ENCODE data around the gene INPP5A. TPM values are rescaled to one million over a fixed set of nuclear protein-coding genes. Genes with fewer than 3 reads are reported as not detected.

The INPP5A gene
- total and polyA plus RNA-seq, 9 of the 15 experiments (the other 6 are each of a cell fraction or from before 2014, with no cell fraction given) = 0.66 to 11.6 (median 7.7) TPM

GRCh38 chr10:132576671-132577349 lies 39.2 kb downstream of the INPP5A start:
- in situ Hi-C loops (cut with MboI) (loop anchor here (5.0 kb wide), 1 partner anchor 105 kb away; no protein-coding TSS in a partner anchor), intact Hi-C loops (cut with micrococcal nuclease) (loop anchor here (2.0 to 5.0 kb wide), 2 partner anchors 60 to 116 kb away; no protein-coding TSS in a partner anchor)
- H3K27me3 ChIP-seq (ENCODE audit: control insufficient read depth in 2 of 2, insufficient read depth in 2 of 2, low read length in 2 of 2) = no peaks in the 10 kb centered on the region
- WGBS (ENCODE audit: insufficient coverage, low coverage, missing lambda C conversion rate) = 41% methylated on average over 12 of the region's 19 CpGs
- POLR2A ChIA-PET = no interaction called here
- no peaks in the 10 kb centered on the region; the same call in 2 of the 3 replicates for H3K79me2 ChIP-seq (ENCODE audit: control insufficient read depth, insufficient read depth, low read length)
- peaks cover under 1% of the 10 kb centered on the region for H3K9me1 ChIP-seq (ENCODE audit: control insufficient read depth, insufficient read depth, low read length)
- CTCF ChIA-PET (ENCODE audit: low intra/inter-chr PET ratio) = interaction anchor here (1.2 kb wide), 1 partner anchor 117 kb away, joined by 3 read pairs; no protein-coding TSS in a partner anchor
- no peaks in the 10 kb centered on the region for H3K9me3 ChIP-seq (replicated peaks; ENCODE audit: control insufficient read depth, insufficient read depth, low read depth, low read length)
- no peak overlapping the region for H3K4me2 ChIP-seq (ENCODE audit: insufficient read depth, low read length)
- no peak overlapping the region for H3K27ac ChIP-seq (ENCODE audit: extremely low read depth, low read depth, low read length)
- BruUV-seq (replicated peaks) = no TSS peak
- FAIRE-seq (no peak), ATAC-seq (no peak), DNase-seq (ENCODE audit: extremely low read depth in 1 of 4, low spot score in 3 of 4) (no peak)
- H3K9ac ChIP-seq (ENCODE audit: insufficient read depth in 1 of 2, low read depth in 2 of 2, low read length in 2 of 2) = no peak overlapping the region
- H3K4me3 ChIP-seq = no peak overlapping the region
- no peaks in the 10 kb centered on the region for H3K36me3 ChIP-seq (ENCODE audit: control insufficient read depth, insufficient read depth, low read length)
- H2AFZ ChIP-seq (ENCODE audit: low read depth, low read length) = no peak overlapping the region
- H3K4me1 ChIP-seq (replicated peaks in 1 of 2; ENCODE audit: control insufficient read depth in 2 of 2, insufficient read depth in 2 of 2, low read length in 2 of 2) = peaks cover 11 to 43% of the 10 kb centered on the region in 2 experiments
- peaks cover 9% of the 10 kb centered on the region; the same call in 1 of the 2 replicates for H4K20me1 ChIP-seq (replicated peaks; ENCODE audit: control insufficient read depth, insufficient read depth, low read length)
- TF ChIP-seq HMBOX1 (IDR thresholded peaks at IDR 0.05) (no peak), POLR2G (IDR thresholded peaks at IDR 0.05; ENCODE audit: low read depth, low read length) (no peak), ZNF407 (IDR thresholded peaks at IDR 0.05; ENCODE audit: low read depth) (no peak), ASH1L (IDR thresholded peaks at IDR 0.05; ENCODE audit: borderline replicate concordance, low read depth, partially characterized antibody) (no peak), MNT (conservative IDR thresholded peaks at IDR 0.05) (no peak)

All from K562 (cell line).